ENCODE results near the gene SCYL2.
"Not testable (repeated sequence)": the region's sequence is repeated elsewhere in the genome, so short reads cannot be mapped to it uniquely, and the experiment has no call there.

Gene SCYL2

GRCh38 chr12:100266835-100267602, at the start of gene SCYL2, which contains the start of gene DEPDC4:
TSS of gene SCYL2 (plus strand) at chr12:100267177. CDS start at chr12:100282971, 15,794 bp downstream.
TSS of gene DEPDC4 (minus strand) at chr12:100267079. CDS start at chr12:100267076, 3 bp downstream.
- H3K4me3 ChIP-seq (ENCODE audit: low read depth, low read length) = peak within 1 kb of the TSS; percentile 77
- no peak for TF ChIP-seq CTCF (IDR thresholded peaks at IDR 0.05; ENCODE audit: low read depth, low read length)

GRCh38 chr12:100219328-100220109, 47.5 kb upstream of the SCYL2 start:
- no peak for TF ChIP-seq CTCF (IDR thresholded peaks at IDR 0.05; ENCODE audit: low read depth, low read length)
- no peak overlapping the region for H3K4me3 ChIP-seq (ENCODE audit: low read depth, low read length)

- no peak overlapping the region for H3K4me3 ChIP-seq (ENCODE audit: low read depth, low read length)
- TF ChIP-seq CTCF (IDR thresholded peaks at IDR 0.05; ENCODE audit: low read depth, low read length) = no peak
These were observed 45.5 kb upstream of the SCYL2 start for GRCh38 chr12:100221523-100221922.

- not testable (repeated sequence) for H3K4me3 ChIP-seq (ENCODE audit: low read depth, low read length)
These were observed 44.8 kb upstream of the SCYL2 start for GRCh38 chr12:100222173-100222572.

- TF ChIP-seq CTCF (IDR thresholded peaks at IDR 0.05; ENCODE audit: low read depth, low read length) = no peak
These were observed 41.5 kb upstream of the SCYL2 start for GRCh38 chr12:100225491-100225890.

GRCh38 chr12:100229036-100229635, 37.8 kb upstream of the SCYL2 start:
- TF ChIP-seq CTCF (IDR thresholded peaks at IDR 0.05; ENCODE audit: low read depth, low read length) = no peak
- no peak overlapping the region for H3K4me3 ChIP-seq (ENCODE audit: low read depth, low read length)

More at GRCh38 chr12:100225491-100225890, 41.5 kb upstream of the SCYL2 start:
- H3K4me3 ChIP-seq (ENCODE audit: low read depth, low read length) = no peak overlapping the region

GRCh38 chr12:100229876-100230275, 37.1 kb upstream of the SCYL2 start:
- TF ChIP-seq CTCF (IDR thresholded peaks at IDR 0.05; ENCODE audit: low read depth, low read length) = no peak

GRCh38 chr12:100231873-100232272, 35.1 kb upstream of the SCYL2 start:
- not testable (repeated sequence) for H3K4me3 ChIP-seq (ENCODE audit: low read depth, low read length)

More at GRCh38 chr12:100229876-100230275, 37.1 kb upstream of the SCYL2 start:
- H3K4me3 ChIP-seq (ENCODE audit: low read depth, low read length) = no peak overlapping the region

Data from WI38 (cell line).